Fibroblast of skin of left quadriceps (primary cell): Measurements from ENCODE around the gene INSM2.

ENCODE experiments used
- DNase-seq, 2 experiments: peaks; one replicate each; pipeline ENCODE4 v3.0.0-alpha.2; 2013; ENCODE audit warnings: low read depth in 2 of 2

The INSM2 gene

GRCh38 chr14:35533357-35534207 is at the start of gene INSM2:
TSS of gene INSM2 (plus strand) at chr14:35534164. CDS start at chr14:35534253, 89 bp downstream.
- DNase-seq = peak; percentile 7 to 8

GRCh38 chr14:35492569-35493014 is 41.4 kb upstream of the INSM2 start:
- DNase-seq = no peak

GRCh38 chr14:35495278-35495677 is 38.7 kb upstream of the INSM2 start:
- DNase-seq = no peak

GRCh38 chr14:35499180-35499579 is 34.8 kb upstream of the INSM2 start:
- DNase-seq = no peak

GRCh38 chr14:35503646-35504045 is 30.3 kb upstream of the INSM2 start:
- DNase-seq = no peak

- DNase-seq = no peak
These were observed 29.7 kb upstream of the INSM2 start for GRCh38 chr14:35504260-35504659.

GRCh38 chr14:35506461-35506860 is 27.5 kb upstream of the INSM2 start:
- DNase-seq = no peak

- peak; percentile 16 to 19 for DNase-seq
These were observed 27.0 kb upstream of the INSM2 start for GRCh38 chr14:35506927-35507326.

- no peak for DNase-seq
These were observed 24.1 kb upstream of the INSM2 start for GRCh38 chr14:35509846-35510245.

- DNase-seq = no peak
These were observed 21.2 kb upstream of the INSM2 start for GRCh38 chr14:35512765-35513164.

- no peak for DNase-seq
These were observed 18.0 kb upstream of the INSM2 start for GRCh38 chr14:35515916-35516315.

- no peak for DNase-seq
These were observed 14.0 kb upstream of the INSM2 start for GRCh38 chr14:35519986-35520385.

GRCh38 chr14:35525695-35526094 is 8.3 kb upstream of the INSM2 start:
- no peak for DNase-seq

GRCh38 chr14:35526962-35527361 is 7.0 kb upstream of the INSM2 start:
- no peak for DNase-seq

- no peak for DNase-seq
These were observed 1.8 kb upstream of the INSM2 start for GRCh38 chr14:35531960-35532747.

GRCh38 chr14:35532783-35533356 is 1.1 kb upstream of the INSM2 start:
- no peak for DNase-seq

GRCh38 chr14:35534208-35534872 is 376 bp downstream of the INSM2 start:
- no peak for DNase-seq

GRCh38 chr14:35534873-35535482 is 1.0 kb downstream of the INSM2 start:
- DNase-seq = peak; percentile 24 to 30

- no peak for DNase-seq
These were observed 1.6 kb downstream of the INSM2 start for GRCh38 chr14:35535483-35536112.

- no peak for DNase-seq
These were observed 6.0 kb downstream of the INSM2 start for GRCh38 chr14:35539969-35540368.

GRCh38 chr14:35543006-35543405 is 9.0 kb downstream of the INSM2 start:
- DNase-seq = no peak
